ENCODE measurements around the gene CASZ1.
A peak's percentile ranks its signal among the peaks of the same experiment; 100 is the strongest.

CASZ1 gene

GRCh38 chr1:10602936-10603335, 193.5 kb downstream of the CASZ1 start:
- no peak for DNase-seq (ENCODE audit: low spot score)

- DNase-seq (ENCODE audit: low spot score), result no peak
These were observed 194.9 kb downstream of the CASZ1 start for GRCh38 chr1:10601342-10602070.

- peak; percentile 69 for DNase-seq (ENCODE audit: low spot score)
These were observed 197.1 kb downstream of the CASZ1 start for GRCh38 chr1:10599194-10599861.

- no peak for DNase-seq (ENCODE audit: low spot score)
These were observed 198.1 kb downstream of the CASZ1 start for GRCh38 chr1:10598389-10598702.

- DNase-seq (ENCODE audit: low spot score), result no peak
These were observed 198.7 kb downstream of the CASZ1 start for GRCh38 chr1:10597492-10598388.

- DNase-seq (ENCODE audit: low spot score), result no peak
These were observed 199.7 kb downstream of the CASZ1 start for GRCh38 chr1:10596780-10597179.

- no peak for DNase-seq (ENCODE audit: low spot score)
These were observed 201.7 kb downstream of the CASZ1 start for GRCh38 chr1:10594595-10595223.

- no peak for DNase-seq (ENCODE audit: low spot score)
These were observed 202.7 kb downstream of the CASZ1 start for GRCh38 chr1:10593750-10594149.

- DNase-seq (ENCODE audit: low spot score), result no peak
These were observed 204.1 kb downstream of the CASZ1 start for GRCh38 chr1:10592373-10592772.

- no peak for DNase-seq (ENCODE audit: low spot score)
These were observed 205.4 kb downstream of the CASZ1 start for GRCh38 chr1:10591010-10591409.

GRCh38 chr1:10589074-10589473, 207.4 kb downstream of the CASZ1 start:
- no peak for DNase-seq (ENCODE audit: low spot score)

- DNase-seq (ENCODE audit: low spot score), result no peak
These were observed 207.8 kb downstream of the CASZ1 start for GRCh38 chr1:10588640-10589039.

Data from LoVo (cell line).